HG02884 (cell line): Measurements from ENCODE around the gene PYCR2.
"Not testable (repeated sequence)": the region's sequence is repeated elsewhere in the genome, so short reads cannot be mapped to it uniquely, and the experiment has no call there.

Source experiments
- ATAC-seq: cut with Tn5 transposase; IDR thresholded peaks from one replicate; pipeline ENCODE4 v1.9.1; 2021; ENCODE audit warnings: mild to moderate bottlenecking, moderate library complexity; ENCODE audit not compliant: unreplicated experiment

Gene PYCR2

GRCh38 chr1:225923692-225924555 is at the start of gene PYCR2:
PYCR2 (minus strand) TSS chr1:225924250; CDS start chr1:225924110, 140 bp downstream.
- peak; percentile 98 for ATAC-seq

DNA sequence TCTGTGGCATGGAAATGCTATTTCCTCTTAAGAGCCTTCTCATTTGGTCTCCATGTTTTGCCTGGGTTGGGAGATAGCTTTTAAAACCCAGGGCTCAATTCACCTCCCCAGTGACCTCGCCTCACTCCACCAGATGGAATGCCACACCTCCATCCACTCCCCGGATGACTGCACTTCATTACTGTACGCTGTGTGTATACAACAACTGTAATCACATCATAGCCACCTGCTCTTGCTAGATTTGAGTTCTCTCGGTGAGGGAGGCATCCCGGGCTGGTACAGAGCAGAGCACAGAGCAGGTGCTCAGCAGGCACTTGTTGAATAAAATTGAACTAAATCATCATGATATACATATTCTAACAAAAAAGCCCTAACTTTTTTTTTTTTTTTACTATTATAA is 49.1 kb upstream of the PYCR2 start:
- no peak for ATAC-seq

GRCh38 chr1:225972344-225973152 is 48.5 kb upstream of the PYCR2 start:
- no peak for ATAC-seq

DNA sequence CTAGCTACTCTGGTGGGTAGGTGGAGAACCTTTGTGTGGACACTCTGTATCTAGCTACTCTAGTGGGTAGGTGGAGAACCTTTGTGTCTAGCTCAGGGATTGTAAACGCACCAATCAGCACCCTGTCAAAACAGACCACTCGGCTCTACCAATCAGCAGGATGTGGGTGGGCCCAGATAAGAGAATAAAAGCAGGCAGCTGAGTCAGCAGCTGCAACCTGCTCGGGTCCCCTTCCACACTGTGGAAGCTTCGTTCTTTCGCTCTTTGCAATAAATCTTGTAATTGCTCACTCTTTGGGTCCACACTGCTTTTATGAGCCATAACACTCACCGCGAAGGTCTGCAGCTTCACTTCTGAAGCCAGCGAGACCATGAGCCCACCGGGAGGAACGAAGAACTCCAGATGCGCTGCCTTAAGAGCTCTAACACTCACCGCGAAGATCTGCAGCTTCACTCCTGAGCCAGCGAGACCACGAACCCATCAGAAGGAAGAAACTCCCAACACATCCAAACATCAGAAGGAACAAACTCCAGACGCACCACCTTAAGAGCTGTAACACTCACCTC is 46.6 kb upstream of the PYCR2 start:
- not testable (repeated sequence) for ATAC-seq

DNA sequence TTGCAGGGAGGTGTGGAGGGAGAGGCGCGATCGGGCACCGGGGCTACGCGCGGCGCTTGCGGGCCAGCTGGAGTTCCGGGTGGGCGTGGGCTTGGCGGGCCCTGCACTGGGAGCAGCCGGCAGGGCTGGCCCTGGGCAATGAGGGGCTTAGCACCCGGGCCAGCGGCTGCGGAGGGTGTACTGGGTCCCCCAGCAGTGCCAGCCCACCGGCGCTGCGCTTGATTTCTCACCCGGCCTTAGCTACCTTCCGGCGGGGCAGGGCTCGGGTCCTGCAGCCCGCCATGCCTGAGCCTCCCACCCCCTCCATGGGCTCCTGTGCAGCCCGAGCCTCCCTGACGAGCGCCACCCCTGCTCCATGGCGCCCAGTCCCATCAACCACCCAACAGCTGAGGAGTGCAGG is 45.7 kb upstream of the PYCR2 start:
- not testable (repeated sequence) for ATAC-seq

GRCh38 chr1:225965231-225965630 is 41.2 kb upstream of the PYCR2 start:
- ATAC-seq, result no peak

DNA sequence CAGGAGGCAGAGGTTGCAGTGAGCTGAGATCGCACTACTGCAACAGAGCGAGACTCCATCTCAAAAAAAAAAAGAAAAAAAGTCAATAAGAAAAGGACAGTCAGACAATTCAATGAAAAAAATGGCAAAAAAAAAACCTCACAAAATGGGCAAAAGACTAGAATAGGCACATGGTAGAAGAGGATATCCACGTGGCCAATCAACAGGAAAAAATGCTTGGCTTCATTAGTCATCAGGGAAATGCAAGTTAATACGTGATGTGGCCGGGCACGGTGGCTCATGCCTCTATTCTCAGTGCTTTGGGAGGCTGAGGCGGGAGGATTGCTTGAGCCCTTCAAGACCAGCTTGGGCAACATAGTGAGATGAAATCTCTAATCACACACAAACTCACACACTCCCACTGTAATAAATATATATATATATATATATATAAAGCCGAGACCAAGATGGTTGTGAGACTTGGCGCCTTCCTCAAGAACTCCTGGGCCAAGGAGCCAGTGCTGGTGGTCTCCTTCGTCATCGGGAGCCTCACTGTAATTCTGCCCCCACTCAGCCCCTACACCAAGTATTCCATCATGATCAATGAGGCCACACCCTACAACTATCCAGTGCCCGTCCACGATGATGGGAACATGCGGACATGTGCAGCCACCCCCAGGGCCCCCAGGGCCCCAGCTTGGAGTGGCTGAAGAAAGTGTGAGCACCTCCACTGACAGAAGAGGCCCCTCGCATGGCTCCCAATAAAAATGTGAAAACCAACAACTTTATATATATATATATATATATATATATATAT is 39.9 kb upstream of the PYCR2 start:
- no peak for ATAC-seq

DNA sequence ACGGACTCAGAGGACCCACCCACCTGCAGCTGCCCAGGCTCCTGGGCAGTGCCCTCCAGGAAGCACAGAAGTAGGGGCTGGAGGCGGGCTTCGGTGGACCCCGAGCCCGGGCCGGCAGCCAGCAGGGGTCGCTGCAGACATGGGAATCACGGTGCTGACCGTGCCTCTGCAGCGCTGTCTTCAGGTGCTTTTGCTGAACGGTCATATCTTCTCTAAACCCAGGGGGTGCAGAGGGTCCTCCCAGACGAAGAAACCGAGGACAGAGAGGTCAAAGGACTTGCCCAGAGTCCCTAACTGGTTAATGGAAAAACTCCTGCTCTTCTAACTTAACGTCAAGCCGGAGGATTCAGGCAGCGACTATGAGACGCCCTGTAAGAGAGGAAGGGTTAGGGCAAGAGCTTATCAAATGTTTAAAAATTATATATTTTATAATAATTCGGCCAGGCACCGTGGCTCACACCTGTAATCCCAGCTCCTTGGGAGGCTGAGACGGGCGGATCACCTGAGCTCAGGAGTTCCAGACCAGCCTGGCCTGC is 38.5 kb upstream of the PYCR2 start:
- peak; percentile 74 for ATAC-seq

DNA sequence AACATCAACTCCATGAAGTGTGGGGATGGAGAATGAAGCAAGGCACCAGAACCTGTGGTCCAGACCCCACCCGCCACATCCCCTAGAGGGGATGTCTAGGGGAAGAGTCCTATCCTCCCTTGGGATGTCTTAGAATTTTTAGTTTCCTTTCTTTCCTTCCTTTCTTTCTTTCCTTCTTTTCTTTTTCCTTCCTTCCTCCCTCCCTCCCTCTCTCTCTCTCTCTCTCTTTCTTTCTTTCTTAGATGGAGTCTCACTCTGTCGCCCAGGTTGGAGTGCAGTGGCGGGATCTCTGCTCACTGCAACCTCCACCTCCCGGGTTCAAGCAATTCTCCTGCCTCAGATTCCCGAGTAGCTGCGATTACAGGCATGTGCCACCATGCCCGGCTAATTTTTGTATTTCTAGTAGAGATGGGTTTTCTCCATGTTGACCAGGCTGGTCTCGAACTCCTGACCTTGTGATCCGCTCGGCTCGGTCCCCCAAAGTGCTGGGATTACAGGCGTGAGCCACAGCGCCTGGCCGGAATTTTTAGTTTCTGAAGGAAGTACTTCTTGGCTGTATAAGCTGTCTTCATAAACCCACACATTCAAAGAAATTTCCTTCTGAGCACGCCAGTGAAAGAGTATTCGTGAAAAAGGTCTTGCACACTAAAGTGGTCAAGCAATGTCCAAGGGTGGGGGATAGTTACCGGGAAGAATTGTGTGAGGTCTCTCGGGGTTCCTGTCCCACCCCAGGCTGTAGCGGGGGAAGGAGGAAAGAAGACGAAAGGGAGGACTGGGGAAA is 37.8 kb upstream of the PYCR2 start:
- ATAC-seq, result no peak

GRCh38 chr1:225958041-225958440 is 34.0 kb upstream of the PYCR2 start:
- no peak for ATAC-seq

DNA sequence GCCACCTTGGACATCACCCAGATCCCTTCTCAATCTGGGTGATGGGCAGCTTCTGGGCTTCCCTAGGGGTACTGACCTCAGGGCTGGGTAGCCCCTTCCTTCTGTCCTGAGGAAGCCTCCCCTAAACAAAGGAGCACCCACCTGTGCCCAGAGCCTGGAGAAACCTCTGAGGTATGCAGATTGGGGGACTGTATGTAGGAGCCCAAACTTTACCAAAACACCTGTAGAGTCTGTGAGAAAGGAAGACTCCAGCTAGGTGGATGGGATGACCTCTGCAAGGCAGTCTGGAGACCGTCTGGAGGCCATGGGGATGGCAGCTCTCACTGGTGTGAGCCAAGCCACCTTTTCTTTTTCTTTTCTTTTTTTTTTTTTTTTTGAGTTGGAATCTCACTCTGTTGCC is 30.7 kb upstream of the PYCR2 start:
- ATAC-seq, result no peak

- ATAC-seq, result no peak
These were observed 29.3 kb upstream of the PYCR2 start for GRCh38 chr1:225953315-225953714.

DNA sequence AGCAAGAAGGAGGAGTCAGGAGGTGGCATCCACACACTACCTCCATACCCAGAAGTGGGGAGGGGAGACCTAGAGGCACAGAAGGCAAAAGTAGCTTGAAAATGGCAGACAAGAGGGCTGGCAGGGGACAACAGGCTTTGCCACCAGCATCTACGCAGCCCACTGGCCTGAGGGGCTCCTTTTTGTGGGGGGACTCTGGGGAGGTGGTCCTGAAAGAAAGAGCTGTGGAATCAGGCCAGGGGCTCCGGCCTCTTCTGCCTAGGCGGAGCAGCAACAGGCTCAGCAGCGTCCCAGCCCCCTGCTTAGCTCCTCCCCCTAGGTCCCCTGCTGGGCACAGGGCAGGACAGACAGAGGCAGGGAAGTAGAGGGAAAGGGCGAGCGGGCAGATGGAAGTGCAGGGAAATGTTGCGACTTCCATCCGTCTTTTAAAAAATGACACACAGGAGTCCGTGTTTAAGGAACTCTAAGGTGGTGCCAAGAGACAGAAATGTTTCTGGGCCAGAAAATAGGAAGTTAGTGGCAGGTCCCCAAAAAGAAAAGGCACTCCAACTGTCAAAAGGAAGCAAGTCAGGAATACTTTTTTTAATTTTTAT is 27.0 kb upstream of the PYCR2 start:
- no peak for ATAC-seq

DNA sequence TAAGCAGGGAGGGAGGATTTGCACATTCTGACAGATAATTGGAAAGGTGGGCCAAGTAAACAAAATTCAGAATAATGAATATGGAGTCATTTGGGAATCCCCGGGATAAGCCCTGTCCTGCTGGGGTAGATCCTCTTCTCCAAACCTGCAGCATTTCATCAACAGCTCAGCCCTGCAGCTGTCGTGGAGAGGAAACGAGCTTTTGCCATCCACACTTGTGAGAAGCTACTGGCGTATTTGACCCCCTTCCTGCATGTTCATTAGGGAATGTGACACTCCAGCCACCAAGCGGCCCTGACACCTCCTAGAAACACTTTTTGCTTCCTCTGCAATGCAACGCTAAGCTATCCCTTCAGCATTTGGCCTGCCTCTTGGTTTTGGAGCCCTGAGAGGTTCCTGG is 25.0 kb upstream of the PYCR2 start:
- ATAC-seq, result no peak

DNA sequence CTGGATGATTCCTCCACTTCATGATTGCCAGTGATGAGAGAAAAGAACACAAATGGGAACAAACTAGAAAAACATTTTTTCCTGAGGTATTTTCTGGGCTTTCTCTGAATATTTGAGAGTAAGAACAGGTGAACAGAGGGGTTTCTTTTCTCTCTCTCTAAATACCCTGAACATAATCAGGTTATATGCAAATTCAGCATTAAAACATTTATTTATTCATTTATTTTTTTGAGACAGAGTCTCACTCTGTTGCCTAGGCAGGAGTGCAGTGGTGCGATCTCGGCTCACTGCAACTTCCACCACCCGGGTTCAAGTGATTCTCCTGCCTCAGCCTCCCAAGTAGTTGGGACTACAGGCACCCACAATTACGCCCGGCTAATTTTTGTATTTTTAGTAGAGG is 22.8 kb upstream of the PYCR2 start:
- ATAC-seq, result no peak

DNA sequence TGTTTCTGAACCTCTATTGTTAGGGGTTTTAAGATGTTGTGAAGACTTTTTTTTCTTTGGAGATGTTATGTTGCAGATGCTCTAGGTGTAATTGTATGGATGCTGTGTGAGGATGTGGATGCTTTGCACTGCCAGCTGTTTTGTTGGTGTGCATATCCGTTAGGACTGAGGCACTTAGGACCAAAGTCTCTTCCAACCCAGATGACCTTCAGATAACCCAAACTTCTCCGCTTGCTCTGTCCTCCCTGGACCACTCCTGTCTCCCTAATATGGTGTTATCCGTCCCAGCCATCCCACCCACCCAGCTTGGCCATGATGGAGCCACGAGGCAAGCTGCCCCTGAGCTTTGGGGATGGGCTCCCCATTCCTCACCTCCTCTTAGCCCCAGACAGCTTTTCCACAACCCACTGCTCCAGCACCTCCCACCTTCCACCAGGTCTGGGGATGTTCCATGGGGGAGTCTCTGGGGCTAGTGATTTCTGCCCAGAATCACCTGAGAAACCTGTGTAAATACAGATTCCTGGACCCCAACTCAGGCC is 22.1 kb upstream of the PYCR2 start:
- no peak for ATAC-seq

DNA sequence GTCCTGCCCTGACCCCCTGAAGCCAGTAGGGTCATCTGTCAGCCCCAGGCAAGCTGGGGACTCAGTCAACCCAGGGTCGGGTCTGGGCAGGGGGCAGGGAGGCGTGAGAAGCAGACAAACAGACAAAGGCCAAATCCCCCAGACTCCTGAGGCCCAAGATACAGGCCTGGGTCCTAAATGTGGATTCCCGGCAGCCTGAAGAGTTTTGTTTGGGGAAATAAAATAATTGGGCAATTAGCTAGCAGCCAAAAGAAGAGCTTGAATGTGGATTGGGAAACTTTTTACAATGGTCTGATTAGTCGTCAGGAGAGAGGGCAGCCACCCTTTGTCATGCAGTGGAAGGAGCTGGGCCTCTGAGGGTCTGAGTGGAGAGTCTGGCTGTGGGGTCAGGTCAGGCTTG is 21.5 kb upstream of the PYCR2 start:
- ATAC-seq, result no peak

GRCh38 chr1:225944951-225945350 is 20.9 kb upstream of the PYCR2 start:
- peak; percentile 85 for ATAC-seq

GRCh38 chr1:225944387-225944786 is 20.3 kb upstream of the PYCR2 start:
- ATAC-seq, result no peak
